HL-60 (cell line): ENCODE data around the gene EIF6.

Experiments used
- DNase-seq, 2 experiments: peaks; one replicate each; pipeline ENCODE4 v3.0.0-alpha.2; 2010 to 2020; ENCODE audit warnings: low read depth in 1 of 2, low spot score in 1 of 2
- H3K27ac ChIP-seq: fragments of 250-450 bp; sonication (Bioruptor Pico); replicated peaks from 2 replicates; pipeline ENCODE4 v1.5.1; 2020; ENCODE audit warnings: mild to moderate bottlenecking, moderate library complexity
- H3K27me3 ChIP-seq: fragments of 250-450 bp; sonication (Bioruptor Pico); 2 replicates; pipeline ENCODE4 v1.5.1; 2021; ENCODE audit warnings: mild to moderate bottlenecking, moderate library complexity; ENCODE audit not compliant: insufficient read depth, poor library complexity, severe bottlenecking
- H3K4me3 ChIP-seq: replicated peaks from 2 replicates; pipeline ENCODE4 v1.5.1; 2011; ENCODE audit warnings: mild to moderate bottlenecking, control low read depth, low read length; ENCODE audit not compliant: insufficient read depth
- GABPA ChIP-seq: IDR thresholded peaks from 2 replicates; pipeline ENCODE4 v1.6.1; 2012; ENCODE audit warnings: low read depth
- POLR2AphosphoS5 ChIP-seq: IDR thresholded peaks from 2 replicates; pipeline ENCODE4 v1.6.1; 2012; ENCODE audit warnings: low read depth
- SPI1 ChIP-seq: IDR thresholded peaks from 2 replicates; pipeline ENCODE4 v1.6.1; 2012; ENCODE audit warnings: low read depth, mild to moderate bottlenecking, borderline replicate concordance
- TF ChIP-seq, protein P1 (sequence below): IDR thresholded peaks from one replicate; pipeline ENCODE4 v1.5.1; 2011; ENCODE audit warnings: low read length, control low read depth, inconsistent platforms; ENCODE audit not compliant: insufficient read depth
- TF ChIP-seq, protein P2 (sequence below): IDR thresholded peaks from 2 replicates; pipeline ENCODE4 v1.6.1; 2012; ENCODE audit warnings: low read depth; ENCODE audit not compliant: insufficient replicate concordance

EIF6 gene

DNA sequence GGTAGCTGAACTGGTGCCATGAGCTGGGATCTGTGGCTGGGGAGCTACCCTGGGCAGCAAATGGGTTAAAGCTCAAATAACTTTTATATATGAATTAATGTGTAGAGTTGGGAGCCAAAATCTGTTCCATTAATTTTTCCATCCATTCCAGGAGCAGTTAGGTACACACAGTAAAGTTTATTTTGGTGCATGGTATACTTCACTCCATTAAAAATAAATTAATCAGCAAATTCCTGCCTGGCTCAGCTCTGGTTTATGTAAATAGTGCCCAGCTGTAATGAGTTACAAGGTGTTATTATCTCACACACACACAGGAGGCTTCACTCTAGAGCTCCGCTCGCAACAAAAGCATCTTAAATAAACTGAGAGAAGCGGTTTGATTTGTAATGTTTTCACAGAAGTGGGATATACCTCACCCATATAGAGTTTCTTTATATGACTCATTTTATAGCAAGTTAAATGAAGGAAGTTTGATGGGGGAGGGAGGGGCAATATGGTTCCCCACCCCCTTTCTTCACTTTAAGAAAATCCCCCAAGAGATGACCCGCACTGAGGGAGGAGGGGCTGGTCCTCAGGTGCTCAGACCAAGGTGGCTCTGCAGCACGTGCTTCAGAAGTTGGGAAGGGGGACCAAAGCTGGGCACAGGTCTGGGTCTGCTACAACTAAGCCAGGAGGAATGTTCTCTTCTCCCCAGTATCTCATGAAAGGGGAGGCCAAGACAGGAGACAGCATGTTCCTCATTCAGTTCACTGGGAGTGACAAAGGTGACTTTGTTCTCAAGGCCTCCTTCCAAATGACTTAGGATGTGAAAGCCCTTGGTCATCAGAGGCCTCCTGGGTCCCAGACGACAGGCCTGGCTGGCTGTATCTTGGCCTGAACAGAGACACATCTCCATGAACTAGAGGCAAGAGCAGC is 18.1 kb upstream of the EIF6 start:
- no peak overlapping the region for H3K4me3 ChIP-seq
- H3K27ac ChIP-seq = no peak overlapping the region
- DNase-seq = no peak
- TF ChIP-seq, protein P1, sequence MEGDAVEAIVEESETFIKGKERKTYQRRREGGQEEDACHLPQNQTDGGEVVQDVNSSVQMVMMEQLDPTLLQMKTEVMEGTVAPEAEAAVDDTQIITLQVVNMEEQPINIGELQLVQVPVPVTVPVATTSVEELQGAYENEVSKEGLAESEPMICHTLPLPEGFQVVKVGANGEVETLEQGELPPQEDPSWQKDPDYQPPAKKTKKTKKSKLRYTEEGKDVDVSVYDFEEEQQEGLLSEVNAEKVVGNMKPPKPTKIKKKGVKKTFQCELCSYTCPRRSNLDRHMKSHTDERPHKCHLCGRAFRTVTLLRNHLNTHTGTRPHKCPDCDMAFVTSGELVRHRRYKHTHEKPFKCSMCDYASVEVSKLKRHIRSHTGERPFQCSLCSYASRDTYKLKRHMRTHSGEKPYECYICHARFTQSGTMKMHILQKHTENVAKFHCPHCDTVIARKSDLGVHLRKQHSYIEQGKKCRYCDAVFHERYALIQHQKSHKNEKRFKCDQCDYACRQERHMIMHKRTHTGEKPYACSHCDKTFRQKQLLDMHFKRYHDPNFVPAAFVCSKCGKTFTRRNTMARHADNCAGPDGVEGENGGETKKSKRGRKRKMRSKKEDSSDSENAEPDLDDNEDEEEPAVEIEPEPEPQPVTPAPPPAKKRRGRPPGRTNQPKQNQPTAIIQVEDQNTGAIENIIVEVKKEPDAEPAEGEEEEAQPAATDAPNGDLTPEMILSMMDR = no peak
- TF ChIP-seq POLR2AphosphoS5 (no peak), GABPA (no peak), SPI1 (no peak)
- TF ChIP-seq, protein P2, sequence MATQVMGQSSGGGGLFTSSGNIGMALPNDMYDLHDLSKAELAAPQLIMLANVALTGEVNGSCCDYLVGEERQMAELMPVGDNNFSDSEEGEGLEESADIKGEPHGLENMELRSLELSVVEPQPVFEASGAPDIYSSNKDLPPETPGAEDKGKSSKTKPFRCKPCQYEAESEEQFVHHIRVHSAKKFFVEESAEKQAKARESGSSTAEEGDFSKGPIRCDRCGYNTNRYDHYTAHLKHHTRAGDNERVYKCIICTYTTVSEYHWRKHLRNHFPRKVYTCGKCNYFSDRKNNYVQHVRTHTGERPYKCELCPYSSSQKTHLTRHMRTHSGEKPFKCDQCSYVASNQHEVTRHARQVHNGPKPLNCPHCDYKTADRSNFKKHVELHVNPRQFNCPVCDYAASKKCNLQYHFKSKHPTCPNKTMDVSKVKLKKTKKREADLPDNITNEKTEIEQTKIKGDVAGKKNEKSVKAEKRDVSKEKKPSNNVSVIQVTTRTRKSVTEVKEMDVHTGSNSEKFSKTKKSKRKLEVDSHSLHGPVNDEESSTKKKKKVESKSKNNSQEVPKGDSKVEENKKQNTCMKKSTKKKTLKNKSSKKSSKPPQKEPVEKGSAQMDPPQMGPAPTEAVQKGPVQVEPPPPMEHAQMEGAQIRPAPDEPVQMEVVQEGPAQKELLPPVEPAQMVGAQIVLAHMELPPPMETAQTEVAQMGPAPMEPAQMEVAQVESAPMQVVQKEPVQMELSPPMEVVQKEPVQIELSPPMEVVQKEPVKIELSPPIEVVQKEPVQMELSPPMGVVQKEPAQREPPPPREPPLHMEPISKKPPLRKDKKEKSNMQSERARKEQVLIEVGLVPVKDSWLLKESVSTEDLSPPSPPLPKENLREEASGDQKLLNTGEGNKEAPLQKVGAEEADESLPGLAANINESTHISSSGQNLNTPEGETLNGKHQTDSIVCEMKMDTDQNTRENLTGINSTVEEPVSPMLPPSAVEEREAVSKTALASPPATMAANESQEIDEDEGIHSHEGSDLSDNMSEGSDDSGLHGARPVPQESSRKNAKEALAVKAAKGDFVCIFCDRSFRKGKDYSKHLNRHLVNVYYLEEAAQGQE = no peak
- H3K27me3 ChIP-seq = no peaks in the 10 kb centered on the region

DNA sequence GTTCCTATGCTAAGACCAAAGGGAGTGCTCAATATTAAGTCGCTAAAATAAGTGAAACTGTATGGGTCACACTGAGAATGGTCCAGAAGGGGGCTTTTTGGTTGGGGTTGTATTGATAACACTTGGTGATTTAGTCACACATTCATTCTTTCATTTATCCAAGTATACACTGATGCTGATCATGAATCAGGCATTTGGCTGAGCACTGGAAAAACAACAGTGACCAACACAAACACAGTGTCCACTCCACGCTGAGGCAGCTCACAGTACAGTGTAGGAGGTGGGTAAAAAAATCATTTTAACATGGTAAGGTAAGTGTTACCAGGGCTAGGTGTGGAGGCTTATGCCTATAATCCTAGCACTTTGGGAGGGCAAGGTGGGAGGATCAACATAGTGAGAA is 16.9 kb upstream of the EIF6 start:
- Histone ChIP-seq H3K4me3 (no peak overlapping the region), H3K27ac (no peak overlapping the region), H3K27me3 (no peaks in the 10 kb centered on the region)
- TF ChIP-seq, protein P1 = no peak
- TF ChIP-seq GABPA = no peak
- TF ChIP-seq POLR2AphosphoS5 = no peak
- TF ChIP-seq, protein P2 = no peak
- no peak for TF ChIP-seq SPI1
- DNase-seq = no peak

DNA sequence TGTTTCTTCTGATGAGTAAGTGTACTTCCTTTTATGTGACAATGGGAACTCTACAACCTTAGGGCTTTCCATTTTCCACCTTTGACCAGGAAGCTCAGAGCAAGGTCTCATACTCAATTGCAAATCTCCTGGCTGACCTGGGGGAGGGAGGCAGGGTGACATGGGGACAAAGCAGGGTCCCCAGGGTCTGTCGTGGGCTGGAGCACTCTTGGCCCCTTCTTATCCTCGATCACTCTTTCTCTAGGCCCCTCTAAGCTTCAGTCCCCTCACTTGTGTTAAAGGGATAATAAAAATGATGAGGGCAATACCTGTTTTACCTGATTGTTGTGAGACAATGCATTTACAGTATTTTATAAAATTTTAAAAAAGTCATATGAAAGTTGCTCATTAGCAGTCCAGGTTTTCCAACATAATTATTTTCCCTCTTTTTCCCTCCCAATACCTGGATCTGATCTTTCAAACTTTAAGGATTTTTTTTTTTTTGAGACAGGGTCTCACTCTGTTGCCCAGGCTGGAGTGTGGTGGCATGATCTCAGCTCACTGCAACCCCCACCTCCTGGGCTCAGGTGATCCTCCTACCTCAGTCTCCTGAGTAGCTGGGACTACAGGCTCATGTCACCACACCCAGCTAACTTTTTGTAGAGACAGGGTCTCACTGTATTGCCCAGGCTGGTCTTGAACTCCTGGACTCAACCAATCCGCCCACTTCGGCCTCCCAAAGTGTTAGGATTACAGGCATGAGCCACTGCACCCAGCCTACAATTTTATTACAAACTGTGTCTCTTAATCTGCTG is 16.1 kb upstream of the EIF6 start:
- no peak for TF ChIP-seq SPI1
- H3K27me3 ChIP-seq = no peaks in the 10 kb centered on the region
- no peak for DNase-seq

GRCh38 chr20:35299780-35300179 is 15.2 kb upstream of the EIF6 start:
- TF ChIP-seq, protein P2 = no peak
- TF ChIP-seq, protein P1 = no peak
- TF ChIP-seq POLR2AphosphoS5 (no peak), SPI1 (no peak), GABPA (no peak)
- no peaks in the 10 kb centered on the region for H3K27me3 ChIP-seq
- DNase-seq = no peak
- H3K4me3 ChIP-seq = no peak overlapping the region
- H3K27ac ChIP-seq = no peak overlapping the region

More for the DNA sequence above, 16.1 kb upstream of the EIF6 start:
- Histone ChIP-seq H3K27ac (no peak overlapping the region), H3K4me3 (no peak overlapping the region)
